ENCODE data around the gene REPS2.
"Not testable (repeated sequence)": the region's sequence is repeated elsewhere in the genome, so short reads cannot be mapped to it uniquely, and the experiment has no call there.

Gene REPS2

DNA sequence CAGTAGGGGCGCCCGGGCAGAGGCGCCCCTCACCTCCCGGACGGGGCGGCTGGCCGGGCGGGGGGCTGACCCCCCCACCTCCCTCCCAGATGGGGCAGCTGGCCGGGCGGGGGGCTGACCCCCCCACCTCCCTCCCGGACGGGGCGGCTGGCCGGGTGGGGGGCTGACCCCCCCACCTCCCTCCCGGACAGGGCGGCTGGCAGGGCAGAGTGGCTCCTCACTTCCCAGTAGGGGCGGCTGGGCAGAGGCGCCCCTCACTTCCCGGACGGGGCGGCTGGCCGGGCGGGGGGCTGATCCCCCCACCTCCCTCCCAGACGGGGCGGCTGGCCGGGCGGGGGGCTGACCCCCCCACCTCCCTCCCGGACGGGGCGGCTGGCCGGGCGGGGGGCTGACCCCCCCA lies 18.5 kb downstream of the REPS2 start:
- not testable (repeated sequence) for DNase-seq

DNA sequence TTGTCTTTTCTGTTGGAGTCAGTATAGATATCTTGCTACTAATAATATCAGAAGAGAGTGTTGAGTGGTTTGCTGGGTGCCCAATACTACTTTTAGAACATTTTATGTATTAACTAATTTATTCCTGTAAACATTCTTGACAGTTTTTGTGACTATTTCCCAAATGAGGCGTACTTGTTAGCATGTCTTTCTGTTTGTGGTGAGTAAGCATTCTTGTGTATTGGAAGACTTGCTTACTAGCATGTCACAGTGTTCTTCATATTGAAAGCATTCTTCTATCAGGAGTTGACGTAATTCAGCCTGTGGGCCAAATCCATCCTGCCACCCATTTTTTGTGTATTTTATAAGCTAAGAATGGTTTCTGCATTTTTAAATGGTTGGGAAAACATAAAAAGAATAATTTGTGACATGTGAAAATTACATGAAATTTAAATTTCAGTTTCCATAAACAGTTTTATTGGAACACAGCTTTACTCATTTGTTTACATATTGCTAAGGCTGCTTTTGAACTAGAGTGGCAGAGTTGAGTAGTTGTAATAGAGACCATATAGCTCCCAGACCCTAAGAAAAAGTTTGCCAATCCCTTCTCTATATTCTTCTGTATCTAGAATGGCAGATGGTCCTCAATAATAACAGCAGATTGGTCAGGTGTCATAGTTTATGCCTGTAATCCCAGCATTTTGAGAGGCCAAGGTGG lies 20.4 kb downstream of the REPS2 start:
- DNase-seq: no peak

DNA sequence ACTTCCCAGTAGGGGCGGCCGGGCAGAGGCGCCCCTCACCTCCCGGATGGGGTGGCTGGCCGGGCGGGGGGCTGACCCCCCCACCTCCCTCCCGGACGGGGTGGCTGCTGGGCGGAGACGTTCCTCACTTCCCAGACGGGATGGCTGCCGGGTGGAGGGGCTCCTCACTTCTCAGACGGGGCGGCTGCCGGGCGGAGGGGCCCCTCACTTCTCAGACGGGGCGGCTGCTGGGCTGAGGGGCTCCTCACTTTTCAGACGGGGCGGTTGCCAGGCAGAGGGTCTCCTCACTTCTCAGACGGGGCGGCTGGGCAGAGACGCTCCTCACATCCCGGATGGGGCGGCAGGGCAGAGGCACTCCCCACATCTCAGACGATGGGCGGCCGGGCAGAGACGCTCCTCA lies 22.3 kb downstream of the REPS2 start:
- not testable (repeated sequence) for DNase-seq

DNA sequence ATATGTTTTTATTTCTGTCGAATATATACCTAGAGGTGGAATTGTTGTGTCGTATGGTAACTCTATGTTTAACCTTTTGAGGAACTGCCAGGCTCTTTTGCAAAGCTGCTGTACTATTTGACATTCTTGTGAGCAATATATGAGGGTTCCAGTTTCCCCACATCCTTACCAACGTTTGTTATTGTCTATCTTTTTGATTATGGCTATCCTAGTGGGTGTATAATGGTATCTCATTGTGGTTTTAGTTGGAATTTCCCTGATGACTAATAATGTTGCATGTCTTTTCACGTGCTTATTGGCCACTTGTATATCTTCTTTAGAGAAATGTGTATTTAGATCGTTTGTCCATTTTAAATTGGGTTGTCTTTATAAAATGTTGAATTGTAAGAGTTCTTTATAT lies 24.5 kb downstream of the REPS2 start:
- no peak for DNase-seq

DNA sequence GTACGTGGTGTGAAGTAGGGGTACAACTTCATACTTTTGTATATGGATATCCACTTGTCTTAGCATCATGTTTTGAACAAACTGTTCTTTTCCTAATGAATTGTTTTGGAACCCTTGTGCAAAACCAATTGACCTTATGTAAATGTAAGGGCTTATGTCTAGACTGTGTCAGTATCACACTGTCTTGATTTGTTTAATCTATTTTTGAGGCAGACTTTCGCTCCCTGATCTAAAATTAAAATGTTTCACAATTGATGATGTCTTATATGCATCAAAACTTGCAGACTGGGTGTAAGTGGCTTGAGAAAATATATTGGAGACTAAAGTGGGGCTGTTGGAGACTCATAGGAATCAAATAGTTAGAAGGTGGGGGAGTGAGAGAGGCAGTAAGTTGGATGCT lies 25.2 kb downstream of the REPS2 start:
- DNase-seq: no peak

- no peak for DNase-seq
These were observed 28.8 kb downstream of the REPS2 start for GRCh38 chrX:16975233-16975632.

DNA sequence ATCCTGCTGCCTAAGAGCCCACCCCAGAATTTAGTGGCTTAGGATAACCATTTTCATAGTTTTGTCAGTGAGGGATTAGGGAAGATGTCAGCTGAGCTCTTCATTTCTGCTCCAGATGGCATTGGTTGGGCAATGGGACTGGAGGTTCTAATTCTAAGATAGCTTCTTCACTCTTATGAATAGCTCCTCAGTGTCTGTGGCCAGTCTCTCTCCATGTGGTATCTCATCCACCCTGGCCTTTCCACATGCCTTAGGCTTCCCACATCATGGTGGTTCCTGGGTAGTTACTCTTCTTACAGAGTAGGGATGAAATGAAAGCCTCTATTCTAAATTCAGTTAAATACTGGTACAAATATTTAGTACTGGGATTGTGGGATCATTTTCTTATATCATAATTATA lies 31.3 kb downstream of the REPS2 start:
- no peak for DNase-seq

DNA sequence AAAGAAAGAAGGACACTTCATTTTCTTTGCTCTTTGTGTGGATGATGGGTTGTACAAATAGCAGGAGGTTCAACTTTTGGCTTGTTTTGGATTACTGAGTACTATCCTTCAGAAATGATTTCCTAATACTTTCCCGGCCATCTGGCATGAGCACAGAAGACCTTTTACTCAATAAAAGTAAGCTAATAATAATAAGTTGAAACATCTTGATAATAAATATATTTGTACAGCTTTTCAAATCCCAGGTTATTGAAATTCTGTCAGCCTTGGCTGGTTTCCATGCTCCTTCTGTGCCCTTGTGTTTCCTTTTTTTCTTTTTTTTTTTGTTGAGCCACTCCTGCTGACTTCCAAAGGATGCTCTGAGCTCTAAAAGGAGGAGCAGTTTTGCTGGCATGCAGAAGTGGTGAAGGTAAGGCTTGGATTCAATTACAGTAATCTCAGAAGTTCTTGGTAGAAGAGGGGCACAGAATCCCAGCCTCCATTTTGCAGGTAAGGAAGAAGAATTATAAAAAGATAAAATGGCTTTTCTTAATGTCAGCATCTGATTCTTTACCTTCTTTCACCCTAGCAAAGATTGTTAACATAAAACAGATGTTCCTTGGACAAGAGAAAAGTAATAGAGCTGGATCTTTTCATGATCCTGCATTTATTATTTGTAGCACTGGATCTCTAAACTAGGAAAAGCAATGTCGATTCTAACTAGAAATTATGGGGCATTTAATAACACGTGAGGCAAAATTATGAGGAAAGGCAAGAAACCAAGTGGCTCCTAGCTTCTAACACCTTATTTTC lies 31.9 kb downstream of the REPS2 start:
- no peak for DNase-seq

GRCh38 chrX:16979226-16979625 lies 32.8 kb downstream of the REPS2 start:
- no peak for DNase-seq

- DNase-seq: no peak
These were observed 34.8 kb downstream of the REPS2 start for GRCh38 chrX:16981209-16981608.

DNA sequence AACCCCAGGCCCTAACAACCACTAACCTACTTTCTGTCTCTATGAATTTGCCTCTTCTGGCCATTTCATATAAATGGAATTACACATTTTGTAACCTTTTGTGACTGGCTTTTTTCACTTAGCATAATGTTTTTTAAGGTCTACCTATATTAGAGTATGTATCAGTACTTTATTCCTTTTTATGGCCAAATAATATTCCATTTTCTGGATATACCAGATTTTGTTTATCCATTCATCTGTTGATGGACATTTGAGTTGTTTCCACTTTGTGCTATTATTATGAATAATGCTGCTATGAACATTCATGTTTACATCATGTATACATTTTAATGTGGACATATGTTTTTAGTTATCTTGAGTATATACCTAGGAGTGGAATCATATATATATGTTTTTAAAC lies 35.5 kb downstream of the REPS2 start:
- no peak for DNase-seq

DNA sequence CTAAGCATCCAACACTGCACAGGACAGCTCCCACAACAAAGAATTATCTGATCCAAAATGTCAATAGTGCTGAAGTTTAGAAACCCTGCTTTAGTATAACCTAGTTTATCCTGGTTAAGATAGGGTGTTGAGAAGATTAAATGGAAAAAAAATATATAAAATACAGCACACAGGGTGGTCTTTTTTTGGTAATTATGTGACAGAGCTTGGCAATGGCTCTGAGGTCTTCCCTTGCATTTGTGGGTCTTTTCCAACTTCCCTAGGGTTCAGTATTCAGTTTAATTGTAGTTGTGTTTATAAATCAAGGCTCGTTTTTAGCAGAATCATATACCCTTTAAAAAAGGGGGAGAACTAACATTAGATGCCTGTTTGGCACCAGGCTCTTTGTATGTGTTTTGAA lies 36.6 kb downstream of the REPS2 start:
- no peak for DNase-seq

DNA sequence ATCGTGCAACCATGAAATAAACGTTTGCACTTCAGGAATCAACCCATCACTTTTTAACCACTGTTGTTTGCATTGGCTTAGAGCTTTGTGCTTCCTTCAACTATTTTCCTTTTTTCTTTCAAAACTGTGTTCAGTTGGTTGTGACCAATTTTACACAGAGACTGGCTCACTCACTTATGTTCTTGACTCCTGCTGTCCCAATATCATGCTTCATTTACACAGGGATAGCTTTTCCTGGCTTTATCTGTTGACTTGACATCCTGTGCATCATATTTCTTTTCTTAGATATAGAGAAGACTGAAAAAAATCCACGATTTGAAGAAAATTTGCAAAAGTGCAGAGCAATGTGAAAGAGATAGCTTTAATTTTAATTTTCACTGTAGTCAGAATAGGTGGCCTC lies 38.8 kb downstream of the REPS2 start:
- no peak for DNase-seq

DNA sequence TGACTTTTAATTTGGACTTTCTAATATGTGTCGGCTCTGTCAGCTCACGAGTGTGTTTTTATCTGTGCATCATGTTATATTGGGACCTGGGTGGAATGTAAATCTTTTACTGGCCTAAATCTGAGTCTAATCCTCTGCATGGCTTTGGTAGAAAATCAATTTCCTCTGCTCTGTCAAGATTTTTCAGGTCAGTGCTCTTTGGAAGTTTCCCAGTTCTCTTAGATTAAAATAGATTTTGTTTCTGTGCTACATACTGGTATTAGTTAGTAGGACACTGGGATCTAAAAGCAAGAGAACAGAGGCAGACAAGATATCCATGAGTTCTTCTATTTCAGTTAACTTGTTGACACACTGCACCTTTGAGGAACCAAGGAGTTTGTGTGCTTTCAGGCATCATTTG lies 39.7 kb downstream of the REPS2 start:
- no peak for DNase-seq

- DNase-seq: no peak
These were observed 43.3 kb downstream of the REPS2 start for GRCh38 chrX:16989750-16990149.

- no peak for DNase-seq
These were observed 44.4 kb downstream of the REPS2 start for GRCh38 chrX:16990839-16991238.

DNA sequence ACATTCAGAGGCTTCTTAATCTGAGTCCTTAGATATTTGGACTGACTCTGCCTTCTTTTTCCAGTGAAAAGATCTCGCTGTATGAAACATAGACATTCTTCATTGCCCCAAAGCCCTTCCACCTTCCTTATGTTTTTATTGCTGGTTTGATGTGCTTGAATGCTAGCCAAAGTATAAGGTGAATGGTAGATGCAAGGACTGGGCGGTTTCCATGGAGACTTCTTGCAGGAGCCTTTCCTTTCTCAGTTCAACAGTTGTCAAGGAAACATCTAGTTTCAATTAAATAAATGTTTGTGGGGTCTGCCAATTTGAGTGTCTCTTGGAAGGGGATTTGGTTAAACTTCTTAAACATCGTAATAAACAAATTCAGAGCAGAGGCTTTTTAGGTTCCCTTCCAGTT lies 46.0 kb downstream of the REPS2 start:
- DNase-seq: no peak

DNA sequence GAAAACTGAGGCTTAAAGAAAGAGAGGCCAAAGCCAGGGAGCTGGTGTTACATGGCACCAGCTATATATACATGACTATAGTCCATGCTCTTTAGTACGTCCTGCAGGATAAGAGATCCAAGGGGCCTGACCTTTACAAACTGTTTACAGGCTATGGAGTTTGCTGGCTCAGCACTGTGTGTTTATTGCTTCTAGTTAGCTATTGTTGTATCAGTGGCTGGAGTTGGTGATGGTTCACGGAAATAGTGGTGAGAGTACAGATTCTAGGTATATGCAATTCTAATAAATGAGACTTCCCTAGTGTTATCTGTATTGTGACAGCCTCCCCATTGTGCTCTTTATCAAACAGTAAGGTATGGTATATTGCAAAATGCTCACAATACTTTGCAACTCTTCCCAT lies 46.5 kb downstream of the REPS2 start:
- no peak for DNase-seq

GRCh38 chrX:16993791-16994318 lies 47.4 kb downstream of the REPS2 start:
- DNase-seq: no peak

- no peak for DNase-seq
These were observed 48.3 kb downstream of the REPS2 start for GRCh38 chrX:16994736-16995135.

GRCh38 chrX:16997313-16997712 lies 50.9 kb downstream of the REPS2 start:
- no peak for DNase-seq

DNA sequence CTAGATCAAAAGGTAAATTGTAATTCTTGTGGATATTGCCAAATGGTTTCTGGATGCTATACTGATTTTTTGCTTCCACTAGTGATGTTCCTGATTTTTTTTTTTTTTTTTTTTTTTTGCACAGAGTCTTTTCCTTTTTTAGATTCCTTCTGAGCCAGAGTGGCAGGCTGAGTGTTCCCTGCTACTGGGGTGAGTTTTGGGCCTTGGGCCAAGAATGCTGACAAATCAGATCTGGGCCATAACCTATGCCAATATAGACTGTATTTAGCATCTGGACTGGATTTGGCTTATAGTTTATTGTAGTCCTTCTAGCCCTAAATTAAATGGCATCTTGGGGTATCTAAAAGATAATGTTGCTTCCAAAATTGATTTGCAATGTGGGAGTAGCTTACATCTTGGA lies 52.8 kb downstream of the REPS2 start:
- DNase-seq: no peak

DNA sequence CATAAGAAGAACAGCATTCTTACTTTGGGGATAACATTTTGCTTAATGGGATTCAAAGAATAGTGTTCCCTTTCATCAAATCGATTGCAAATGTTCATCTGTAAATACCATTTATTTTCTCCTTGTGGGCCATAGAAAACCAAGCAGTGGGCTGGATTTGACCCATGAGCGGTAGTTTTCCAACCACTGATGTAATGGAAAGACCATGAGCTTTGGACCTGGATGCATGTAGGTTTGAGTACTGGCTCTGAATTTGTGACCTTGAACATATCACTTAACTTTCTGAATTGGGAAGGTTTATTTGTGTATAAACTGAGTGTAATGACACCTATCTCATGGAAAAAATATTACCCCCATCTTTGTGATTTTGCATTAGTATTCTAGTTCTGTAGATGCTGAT lies 54.3 kb downstream of the REPS2 start:
- DNase-seq: no peak

GRCh38 chrX:17005712-17006368 lies 59.4 kb downstream of the REPS2 start:
- no peak for DNase-seq

Data from CD4-positive, alpha-beta T cell treated with Interleukin-17A for 4 hours (primary cell).